ENCODE measurements around the gene RAB8A.
"Not testable (repeated sequence)": the region's sequence is repeated elsewhere in the genome, so short reads cannot be mapped to it uniquely, and the experiment has no call there.

RAB8A gene

GRCh38 chr19:16078759-16079707 lies 32.7 kb upstream of the RAB8A start:
- peak; percentile 82 for DNase-seq (ENCODE audit: low spot score)
- in situ Hi-C loops (cut with MboI; ENCODE audit: low pct_unique_long_range_greater_than_20kb, low sequenced_read_pairs, unreplicated experiment): no loop called here
- no peak for TF ChIP-seq CTCF (IDR thresholded peaks at IDR 0.05; ENCODE audit: extremely low read depth, insufficient read depth, missing control alignments)

GRCh38 chr19:16084067-16084685 lies 27.5 kb upstream of the RAB8A start:
- no peak for TF ChIP-seq CTCF (IDR thresholded peaks at IDR 0.05; ENCODE audit: extremely low read depth, insufficient read depth, missing control alignments)
- in situ Hi-C loops (cut with MboI; ENCODE audit: low pct_unique_long_range_greater_than_20kb, low sequenced_read_pairs, unreplicated experiment): no loop called here
- DNase-seq (ENCODE audit: low spot score): no peak

- no peak for TF ChIP-seq CTCF (IDR thresholded peaks at IDR 0.05; ENCODE audit: extremely low read depth, insufficient read depth, missing control alignments)
- DNase-seq (ENCODE audit: low spot score): no peak
- in situ Hi-C loops (cut with MboI; ENCODE audit: low pct_unique_long_range_greater_than_20kb, low sequenced_read_pairs, unreplicated experiment): no loop called here
Measured at GRCh38 chr19:16085115-16085514, 26.6 kb upstream of the RAB8A start.

GRCh38 chr19:16087404-16087803 lies 24.3 kb upstream of the RAB8A start:
- in situ Hi-C loops (cut with MboI; ENCODE audit: low pct_unique_long_range_greater_than_20kb, low sequenced_read_pairs, unreplicated experiment); DNase-seq (ENCODE audit: low spot score): not testable (repeated sequence)

- DNase-seq (ENCODE audit: low spot score): no peak
- in situ Hi-C loops (cut with MboI; ENCODE audit: low pct_unique_long_range_greater_than_20kb, low sequenced_read_pairs, unreplicated experiment): no loop called here
- no peak for TF ChIP-seq CTCF (IDR thresholded peaks at IDR 0.05; ENCODE audit: extremely low read depth, insufficient read depth, missing control alignments)
Measured at GRCh38 chr19:16087940-16088339, 23.7 kb upstream of the RAB8A start.

- TF ChIP-seq CTCF (IDR thresholded peaks at IDR 0.05; ENCODE audit: extremely low read depth, insufficient read depth, missing control alignments): no peak
- no peak for DNase-seq (ENCODE audit: low spot score)
- in situ Hi-C loops (cut with MboI; ENCODE audit: low pct_unique_long_range_greater_than_20kb, low sequenced_read_pairs, unreplicated experiment): no loop called here
Measured at GRCh38 chr19:16088351-16089009, 23.2 kb upstream of the RAB8A start.

All from GM13977 (cell line).